Hematopoietic multipotent progenitor cell treated with erythropoietin and hydrocortisone succinate and interleukin-3 and kit ligand, for 15 days (in vitro differentiated cells): ENCODE data around the gene VTA1.
A peak's percentile ranks its signal among the peaks of the same experiment; 100 is the strongest.
"Not testable (repeated sequence)": the region's sequence is repeated elsewhere in the genome, so short reads cannot be mapped to it uniquely, and the experiment has no call there.

Experiments
- DNase-seq: peaks from one replicate; pipeline ENCODE4 v3.0.0-alpha.2; 2015; ENCODE audit warnings: low spot score

VTA1 gene, protein sequence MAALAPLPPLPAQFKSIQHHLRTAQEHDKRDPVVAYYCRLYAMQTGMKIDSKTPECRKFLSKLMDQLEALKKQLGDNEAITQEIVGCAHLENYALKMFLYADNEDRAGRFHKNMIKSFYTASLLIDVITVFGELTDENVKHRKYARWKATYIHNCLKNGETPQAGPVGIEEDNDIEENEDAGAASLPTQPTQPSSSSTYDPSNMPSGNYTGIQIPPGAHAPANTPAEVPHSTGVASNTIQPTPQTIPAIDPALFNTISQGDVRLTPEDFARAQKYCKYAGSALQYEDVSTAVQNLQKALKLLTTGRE

DNA sequence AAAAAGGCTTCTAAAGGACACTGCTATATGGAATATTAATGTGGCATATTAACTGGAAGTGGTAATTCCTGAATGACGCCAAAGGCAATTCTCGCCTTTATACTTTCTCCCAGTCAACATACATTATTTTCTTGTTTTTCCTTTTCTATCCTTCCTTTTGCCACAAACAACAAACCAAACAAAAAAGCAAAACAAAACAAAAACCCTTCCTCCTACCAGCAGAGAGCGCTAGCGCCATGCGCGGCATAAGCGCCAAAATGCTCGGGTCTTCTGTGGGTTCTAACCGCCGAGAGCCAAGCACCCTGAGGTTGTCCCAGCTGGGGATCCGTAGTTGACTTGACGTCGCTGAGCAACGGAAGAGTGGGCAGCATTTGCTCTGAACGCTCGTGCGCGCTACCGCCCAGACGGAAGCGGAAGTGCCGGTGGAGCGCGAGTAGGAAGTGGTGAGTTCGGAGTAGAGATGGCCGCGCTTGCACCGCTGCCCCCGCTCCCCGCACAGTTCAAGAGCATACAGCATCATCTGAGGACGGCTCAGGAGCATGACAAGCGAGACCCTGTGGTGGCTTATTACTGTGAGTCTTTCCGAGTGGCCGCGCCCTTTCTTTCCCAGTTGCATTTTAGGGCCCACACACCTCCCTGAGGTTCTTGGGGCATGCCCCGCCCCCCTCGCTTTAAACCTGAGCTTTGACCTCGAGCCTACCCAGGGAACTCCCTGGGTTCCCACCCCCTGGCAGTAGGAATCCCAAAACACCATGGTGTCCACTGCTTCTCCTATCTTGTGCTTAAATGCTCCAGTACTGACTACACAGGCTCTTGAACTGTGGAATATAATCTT is at the start of gene VTA1, which contains the start of gene NMBR:
Gene VTA1, plus strand, starts transcription at position 436 of the 835 bp plus-strand sequence. Its CDS starts 25 bp downstream, at position 461.
Gene NMBR, minus strand, starts transcription at position 295 of the 835 bp plus-strand sequence. CDS start 58,464 bp downstream, outside the sequence.
- DNase-seq: peak; percentile 96

DNA sequence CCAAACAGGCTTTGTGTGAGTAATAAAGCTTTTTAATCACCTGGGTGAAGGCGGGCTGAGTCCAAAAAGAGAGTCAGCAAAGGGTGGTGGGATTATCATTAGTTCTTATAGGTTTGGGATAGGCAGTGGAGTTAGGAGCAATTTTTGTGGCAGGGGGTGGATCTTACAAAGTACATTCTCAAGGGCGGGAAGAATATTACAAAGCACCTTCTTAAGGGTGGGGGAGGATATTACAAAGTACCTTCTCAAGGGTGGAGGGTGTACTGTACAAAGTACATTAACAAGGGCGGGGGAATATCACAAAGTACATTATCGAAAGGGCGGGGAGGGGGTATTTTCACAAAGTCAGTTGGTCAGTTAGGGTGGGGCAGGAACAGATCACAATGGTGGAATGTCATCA is 42.2 kb upstream of the VTA1 start:
- DNase-seq: not testable (repeated sequence)

DNA sequence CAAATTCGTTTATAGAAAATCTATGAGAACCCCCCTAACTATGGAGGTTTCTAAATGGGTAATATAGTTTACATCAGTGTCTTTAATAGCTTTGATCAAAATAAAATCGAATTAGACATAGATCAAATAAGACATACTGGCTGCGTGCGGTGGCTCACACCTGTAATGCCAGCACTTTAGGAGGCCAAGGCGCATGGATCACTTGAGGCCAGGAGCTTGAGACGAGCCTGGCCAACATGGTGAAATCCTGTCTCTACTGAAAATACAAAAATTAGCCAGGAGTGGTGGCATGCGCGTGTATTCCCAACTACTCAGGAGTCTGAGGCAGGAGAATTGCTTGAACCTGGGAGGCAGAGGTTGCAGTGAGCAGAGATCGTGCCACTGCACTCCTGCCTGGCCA is 36.2 kb upstream of the VTA1 start:
- DNase-seq: not testable (repeated sequence)

DNA sequence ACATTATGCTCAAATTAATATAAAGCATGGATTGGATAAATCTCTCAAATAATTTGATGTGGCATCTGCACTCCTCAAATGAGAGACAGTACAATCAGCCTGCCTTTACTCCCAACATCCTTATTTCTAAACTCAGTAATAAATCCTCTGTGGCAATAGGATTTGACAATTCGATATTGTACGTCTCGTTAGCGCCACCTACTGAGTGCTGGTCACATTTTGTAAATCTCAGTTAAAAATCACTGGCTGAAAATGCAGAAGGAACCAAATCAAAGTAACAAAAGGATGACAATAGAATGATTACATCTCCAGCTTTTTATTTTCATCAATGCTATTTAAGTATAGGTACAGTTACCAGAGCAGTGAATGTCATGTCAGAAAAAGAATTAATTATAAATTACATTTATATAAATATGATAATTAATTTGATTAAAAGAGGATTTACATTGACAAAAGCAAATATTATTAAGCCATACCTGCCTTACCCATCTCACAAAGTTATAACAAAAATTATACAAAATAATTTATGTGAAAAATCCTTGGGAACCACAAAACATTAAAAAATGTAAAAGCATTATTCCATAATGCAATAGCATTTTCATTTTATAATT is 34.5 kb upstream of the VTA1 start:
- peak; percentile 36 for DNase-seq

DNA sequence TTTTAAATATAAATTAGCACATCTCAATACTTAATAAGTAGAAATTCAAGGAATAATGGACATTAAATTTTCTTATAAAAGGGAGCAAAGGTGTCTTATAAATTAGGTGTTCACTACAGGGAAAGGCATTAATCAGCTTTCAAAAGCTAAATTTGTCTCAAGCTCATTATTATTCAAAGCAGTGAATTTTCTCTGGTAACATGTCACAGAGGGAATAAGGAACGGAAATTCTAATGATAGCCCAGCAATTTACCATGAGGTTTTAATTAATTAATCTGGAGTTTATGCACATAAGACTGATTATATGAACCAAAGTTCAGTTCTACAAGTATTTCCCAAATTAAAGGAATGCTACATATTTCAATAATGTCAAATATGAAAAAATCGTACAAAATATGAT is 29.7 kb upstream of the VTA1 start:
- no peak for DNase-seq

DNA sequence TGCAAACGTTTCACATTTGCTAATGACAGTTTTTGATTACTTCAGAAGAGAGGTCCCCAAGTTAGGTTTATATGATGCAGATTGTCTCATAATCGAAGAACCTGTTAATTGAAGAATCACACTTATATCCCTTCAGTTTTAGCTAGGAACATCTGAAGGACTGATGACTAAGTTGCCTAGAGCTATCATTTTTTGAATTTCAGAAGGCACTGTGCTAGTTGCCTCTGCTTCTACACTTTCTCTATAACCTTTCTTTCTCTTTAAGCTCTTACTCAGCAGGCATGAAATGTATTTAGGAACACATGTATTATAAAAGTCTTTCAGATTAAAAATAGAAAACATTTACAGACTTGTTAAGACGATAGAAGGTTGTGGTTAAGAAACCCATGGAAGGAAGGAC is 28.7 kb upstream of the VTA1 start:
- no peak for DNase-seq

DNA sequence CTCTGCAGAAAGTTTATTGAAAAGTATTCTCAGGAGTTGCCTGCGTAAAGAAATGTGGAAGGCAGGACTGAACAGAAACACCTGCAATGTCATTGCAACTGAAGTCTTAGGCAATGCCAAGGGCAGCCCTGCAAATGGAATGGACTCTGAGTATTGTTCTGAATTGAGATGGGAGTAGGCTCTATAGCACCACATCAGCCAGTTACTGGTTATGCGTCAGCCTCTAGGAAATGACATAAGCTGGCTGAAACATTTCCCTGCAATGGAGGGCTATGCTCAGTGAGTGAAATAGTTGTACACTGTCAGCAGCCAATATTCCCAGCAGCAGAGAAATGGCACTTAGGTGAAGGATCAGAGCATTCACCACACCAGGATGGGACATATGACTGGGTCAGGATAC is 28.1 kb upstream of the VTA1 start:
- no peak for DNase-seq

DNA sequence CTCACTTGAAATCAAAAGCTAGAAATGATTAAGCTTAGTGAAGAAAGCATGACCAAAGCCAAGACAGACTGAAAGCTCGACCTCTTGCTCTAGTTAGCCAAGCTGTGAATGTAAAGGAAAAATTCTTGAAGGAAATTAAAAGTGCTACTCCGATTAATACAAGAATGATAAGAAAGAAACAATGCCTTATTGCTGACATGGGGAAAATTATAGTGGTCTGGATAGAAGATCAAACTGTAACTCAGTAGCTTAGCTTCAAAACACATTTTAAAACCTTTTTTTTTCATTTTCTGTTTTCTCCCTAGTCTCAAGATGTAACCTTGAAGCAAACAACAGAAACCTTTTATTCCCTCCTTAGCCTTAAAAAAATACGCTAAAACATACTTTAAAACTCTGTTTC is 25.7 kb upstream of the VTA1 start:
- no peak for DNase-seq

DNA sequence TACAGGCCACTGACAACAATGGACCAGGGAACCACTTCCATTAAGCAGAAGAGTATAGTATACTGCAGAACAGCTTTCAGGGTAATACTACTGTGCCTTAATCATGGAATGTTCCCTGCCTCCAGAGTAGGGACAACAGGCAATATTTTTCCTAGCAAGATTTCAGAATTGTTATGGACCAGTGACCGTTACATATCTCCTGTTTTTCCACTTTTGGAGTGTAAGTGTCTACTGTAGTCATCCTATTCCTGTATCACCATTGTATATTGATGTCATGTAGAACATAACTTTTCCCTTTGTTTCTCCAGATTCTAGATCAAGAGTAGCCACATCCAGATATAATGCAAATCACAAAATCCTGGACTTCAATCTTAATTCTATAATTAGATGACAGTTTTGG is 16.2 kb upstream of the VTA1 start:
- DNase-seq: no peak

DNA sequence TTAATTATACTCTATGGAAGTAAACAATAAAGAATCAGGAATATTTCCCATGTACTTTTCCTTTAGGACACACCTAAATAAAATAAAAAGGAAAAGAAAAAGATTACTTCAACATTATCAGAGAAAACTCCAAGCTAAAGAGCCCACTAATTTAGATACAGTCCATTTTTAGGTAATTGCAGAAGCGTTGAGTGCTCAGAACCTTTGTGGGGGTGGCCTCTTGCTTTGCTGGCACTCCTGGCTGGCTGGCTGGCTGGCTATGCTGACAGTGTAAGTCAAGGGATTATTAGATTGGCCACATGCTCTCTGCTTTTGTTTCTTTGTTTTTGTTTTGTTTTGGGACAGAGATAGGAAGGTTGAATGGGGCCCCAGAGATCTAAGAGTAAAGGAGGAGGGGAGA is 14.4 kb upstream of the VTA1 start, which contains the start of gene GJE1:
Gene GJE1, plus strand, starts transcription at position 301 of the 400 bp plus-strand sequence. CDS start 234 bp downstream, outside the sequence.
- no peak for DNase-seq

DNA sequence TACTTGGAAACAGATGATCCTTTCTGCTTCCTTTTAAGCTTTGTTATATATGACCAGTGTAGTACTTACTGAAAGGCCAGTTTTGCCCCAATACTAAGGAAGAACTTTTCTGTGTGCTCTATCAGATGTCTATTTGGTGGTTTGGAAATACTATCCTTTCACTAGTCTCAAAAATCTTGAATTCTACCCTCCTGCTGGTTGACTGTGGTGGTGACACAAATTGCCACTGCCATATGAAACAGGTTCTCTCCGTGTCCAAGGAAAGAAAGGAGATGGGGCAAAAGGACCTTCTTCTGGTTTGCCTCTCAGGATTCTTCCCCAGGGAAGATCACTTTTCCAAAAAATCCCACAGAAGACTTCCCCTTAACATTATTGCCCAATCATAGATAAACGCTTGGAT is 8.2 kb upstream of the VTA1 start:
- DNase-seq: no peak

DNA sequence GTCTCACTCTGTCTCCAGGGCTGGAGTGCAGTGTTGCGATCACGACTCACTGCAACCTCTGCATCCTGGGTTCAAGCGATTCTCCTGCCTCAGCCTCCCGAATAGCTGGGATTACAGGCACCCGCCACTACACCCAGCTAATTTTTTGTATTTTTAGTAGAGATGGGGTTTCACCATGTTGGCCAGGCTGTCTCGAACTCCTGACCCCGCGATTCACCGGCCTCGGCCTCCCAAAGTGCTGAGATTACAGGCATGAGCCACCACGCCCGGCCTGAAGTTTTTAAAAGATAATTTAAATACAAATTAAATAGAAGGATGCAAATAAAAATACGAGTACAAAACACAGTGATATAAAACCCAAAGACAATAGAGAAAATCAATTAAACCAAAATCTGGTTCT is 5.5 kb upstream of the VTA1 start:
- not testable (repeated sequence) for DNase-seq

DNA sequence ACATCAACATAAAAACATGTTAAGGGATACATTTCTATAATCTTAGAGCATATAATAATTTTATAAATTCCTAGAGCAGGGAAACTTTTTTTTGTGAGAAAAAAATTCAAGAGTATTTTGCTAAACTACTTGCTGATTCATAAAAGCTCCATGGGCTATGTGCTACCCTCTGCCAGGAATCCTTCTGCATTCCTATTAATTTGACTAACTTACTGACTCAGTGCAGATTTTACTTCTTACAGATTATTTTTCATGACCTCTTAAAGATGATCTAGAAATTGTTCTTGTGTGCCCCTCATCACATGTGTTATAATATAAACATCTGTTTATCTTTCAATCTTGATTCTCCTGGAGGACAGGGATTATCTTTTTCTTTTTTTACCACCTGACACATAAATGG is 5.7 kb downstream of the VTA1 start:
- no peak for DNase-seq

DNA sequence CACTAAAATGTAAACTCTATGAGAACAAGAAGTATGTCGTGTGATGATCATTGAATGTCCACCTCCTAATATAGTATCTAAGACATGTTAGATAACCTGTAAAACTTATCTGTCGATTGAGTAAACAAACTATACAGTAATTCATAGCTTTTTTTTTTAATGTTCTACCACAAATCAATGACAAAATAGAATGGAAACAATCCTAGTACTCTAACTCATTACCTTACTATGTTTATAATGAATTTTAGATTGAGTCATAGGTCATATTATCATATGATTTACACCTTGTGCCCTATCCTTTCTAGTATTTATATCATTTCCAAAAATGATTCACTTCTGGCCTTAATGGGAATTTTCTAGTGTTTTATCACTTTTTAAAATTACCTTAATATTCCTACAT is 6.1 kb downstream of the VTA1 start:
- DNase-seq: no peak

DNA sequence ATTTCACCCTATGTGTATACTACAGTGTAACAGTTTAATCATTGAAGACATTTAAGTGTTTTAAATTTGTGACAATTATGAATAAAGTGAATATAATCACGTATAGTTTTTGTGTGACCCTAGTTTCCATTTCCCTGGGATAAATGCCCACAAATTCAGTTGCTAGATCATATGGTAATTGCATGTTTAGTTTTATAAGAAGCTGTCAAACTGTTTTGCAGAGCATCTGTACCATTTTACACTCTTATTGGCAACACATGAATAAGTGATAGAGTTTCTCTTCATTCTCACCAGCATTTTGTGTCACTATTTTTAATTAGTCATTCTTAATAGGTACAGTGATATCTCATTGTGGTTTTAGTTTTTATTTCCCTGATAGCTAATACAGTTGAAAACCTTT is 7.3 kb downstream of the VTA1 start:
- no peak for DNase-seq

DNA sequence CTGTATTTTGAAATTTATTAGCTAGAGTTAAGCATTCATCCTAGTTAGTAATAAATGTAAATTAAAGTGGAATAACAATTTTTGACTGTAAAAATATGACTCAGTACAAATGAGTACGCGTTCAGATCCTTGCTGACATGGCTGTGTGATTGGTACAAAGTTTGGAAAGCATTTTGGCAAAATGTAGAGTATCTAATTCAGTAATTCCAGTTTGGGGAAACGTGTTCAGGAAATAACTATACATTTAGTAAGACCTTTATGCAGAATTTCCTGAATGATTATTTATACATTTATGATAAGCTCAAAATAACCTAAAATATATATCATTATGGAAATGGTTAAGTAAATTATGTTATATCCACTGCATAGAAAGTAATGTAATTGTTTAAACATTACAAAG is 8.0 kb downstream of the VTA1 start:
- no peak for DNase-seq

DNA sequence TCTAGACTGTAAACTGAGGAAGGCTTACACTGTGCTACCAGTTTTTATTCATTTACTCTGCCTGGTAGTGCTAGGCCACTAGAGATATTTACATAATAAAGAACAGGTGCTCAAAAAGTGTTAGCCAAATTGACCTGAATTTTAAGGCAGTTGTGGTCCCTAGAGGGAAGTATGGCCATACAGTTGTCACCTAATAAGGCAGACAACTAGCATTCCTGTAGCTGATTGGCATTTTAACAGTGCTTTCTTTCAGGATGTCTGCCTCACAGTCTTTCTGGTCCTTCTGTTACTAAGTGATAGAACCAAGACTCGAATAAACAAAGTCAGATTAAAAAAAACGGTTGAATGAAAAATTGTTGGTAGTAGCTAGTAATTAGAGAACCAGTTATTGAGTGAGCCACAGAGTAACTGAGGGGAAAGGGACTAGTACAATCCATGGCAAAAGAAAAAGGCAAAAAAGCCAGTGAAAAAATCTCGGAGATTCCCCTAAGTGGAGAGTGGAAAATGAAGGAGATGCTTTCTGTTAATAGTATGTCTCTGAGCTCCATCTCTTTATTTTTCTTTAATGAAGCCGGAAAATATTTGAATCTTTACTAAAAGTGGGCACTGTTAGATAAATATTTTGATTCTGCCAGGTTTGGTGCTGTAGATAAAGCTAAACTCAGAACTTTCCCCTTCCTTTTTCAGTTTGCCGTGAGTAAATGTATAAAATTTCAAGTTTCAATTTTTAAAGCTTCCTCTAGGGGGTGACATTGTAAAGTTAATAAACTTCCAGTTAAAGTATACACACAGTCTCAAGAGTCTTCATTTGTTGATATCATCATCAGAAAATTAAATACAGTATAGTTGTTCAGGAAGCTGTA is 9.1 kb downstream of the VTA1 start:
- peak; percentile 63 for DNase-seq

DNA sequence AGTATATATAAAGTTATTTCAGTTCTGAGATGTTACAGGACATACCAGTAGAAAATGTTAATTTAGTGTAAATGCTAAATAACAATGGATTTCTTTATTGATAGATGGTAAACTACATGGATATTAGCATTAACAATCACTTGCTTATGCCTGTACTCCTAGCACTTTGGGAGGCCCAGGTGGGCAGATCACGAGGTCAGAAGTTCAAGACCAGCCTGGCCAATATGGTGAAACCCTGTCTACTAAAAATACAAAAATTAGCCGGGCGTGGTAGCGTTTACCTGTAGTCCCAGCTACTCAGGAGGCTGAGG is 9.7 kb downstream of the VTA1 start:
- not testable (repeated sequence) for DNase-seq

DNA sequence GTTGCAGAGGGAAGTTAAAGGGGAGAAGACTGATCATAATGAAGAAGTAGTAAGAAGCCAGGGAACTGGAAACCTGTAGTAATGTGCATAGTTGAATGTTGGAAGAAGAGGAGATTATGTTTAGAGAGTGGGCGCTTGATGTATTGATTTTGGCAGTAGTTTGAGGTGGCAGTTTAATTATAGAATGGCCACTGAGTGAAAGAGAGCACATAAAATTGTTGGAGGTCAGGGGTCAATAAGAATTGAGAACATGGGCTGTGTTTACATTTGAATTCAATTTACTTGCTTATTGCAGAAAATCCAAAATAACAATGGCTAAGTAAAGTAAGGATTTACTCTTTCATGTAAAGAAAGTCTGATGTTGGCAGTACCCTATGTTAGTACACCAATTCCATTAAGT is 15.7 kb downstream of the VTA1 start:
- DNase-seq: no peak

DNA sequence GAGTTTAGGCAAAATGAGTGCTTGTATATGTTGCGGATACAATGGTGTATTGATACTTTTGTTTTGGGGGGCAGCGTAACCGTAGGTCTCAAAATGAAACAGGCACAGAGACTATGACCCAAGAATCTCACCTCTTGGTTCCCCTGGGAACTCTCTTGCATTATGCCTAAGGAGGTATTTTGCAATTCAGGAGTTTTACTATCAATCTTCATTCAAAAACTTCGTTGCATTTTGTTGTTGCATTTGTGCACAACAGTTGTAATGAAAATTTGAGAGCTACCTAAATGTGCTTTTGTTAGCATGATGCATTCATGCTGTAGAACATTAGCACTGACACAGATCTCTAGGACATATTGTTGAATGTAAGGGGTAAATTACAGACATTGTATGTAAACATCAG is 18.2 kb downstream of the VTA1 start:
- DNase-seq: no peak

DNA sequence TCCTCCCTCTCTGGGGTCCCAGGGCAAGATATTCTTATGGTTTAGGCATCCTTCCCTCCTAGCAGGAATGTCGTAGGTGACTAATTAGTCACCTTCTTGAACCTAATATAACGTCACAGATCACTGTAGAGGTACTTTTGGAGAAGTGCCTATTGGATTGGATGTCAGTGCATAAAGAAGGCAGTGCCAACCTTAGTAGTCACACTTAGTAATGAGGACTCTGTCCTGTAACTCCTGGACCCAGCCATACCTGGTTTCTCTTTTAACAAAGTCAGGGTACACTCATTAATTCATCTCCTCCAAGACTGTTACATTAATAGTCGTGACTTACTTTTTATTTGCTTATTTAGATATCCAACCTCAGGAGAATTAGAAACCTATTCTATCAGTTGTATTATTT is 20.0 kb downstream of the VTA1 start:
- DNase-seq: no peak

DNA sequence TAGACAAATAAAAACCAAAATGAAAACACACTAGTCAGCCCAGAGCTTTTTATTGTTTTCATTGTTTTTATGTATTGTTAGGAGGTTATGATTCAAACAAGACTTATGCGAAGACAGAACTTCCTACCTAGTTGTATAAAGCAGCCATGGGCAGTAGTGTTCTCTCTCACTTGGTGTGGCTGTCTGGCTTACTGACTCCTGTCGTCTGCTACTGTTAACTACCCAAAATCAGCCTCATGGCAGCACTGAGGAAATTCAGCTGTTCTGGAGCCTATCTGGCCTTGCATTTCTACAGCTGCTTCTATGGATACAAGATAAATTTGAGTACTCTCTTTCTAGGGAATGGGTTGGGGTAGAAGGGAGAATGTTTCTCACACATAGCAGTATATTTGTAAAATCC is 20.4 kb downstream of the VTA1 start:
- no peak for DNase-seq
